AG04450 (cell line): ENCODE measurements around the gene B4GALT2. TPM values are rescaled to one million over a fixed set of nuclear protein-coding genes. Genes with fewer than 3 reads are reported as not detected.

Experiments used
- CTCF ChIA-PET: fragments of 300-600, 350-600 bp; formaldehyde crosslinking; extraction: SDS; loops from one replicate; lab custom pipeline; 2022; ENCODE audit warnings: antibody characterized with exemption, inconsistent platforms; lab: Charles Lee
- POLR2A ChIA-PET: fragments of 350-600 bp; formaldehyde crosslinking; extraction: SDS; loops from one replicate; lab custom pipeline; 2021; ENCODE audit warnings: antibody characterized with exemption, inconsistent platforms; lab: Yijun Ruan, JAX
- DNase-seq: peaks from one replicate; pipeline ENCODE4 v3.0.0-alpha.2; 2011; ENCODE audit warnings: low read depth, low spot score
- H3K27ac ChIP-seq: one replicate; pipeline ENCODE4 v1.5.1; 2012; ENCODE audit warnings: low read depth, low read length, control low read depth
- H3K27me3 ChIP-seq: one replicate; pipeline ENCODE4 v1.6.0; 2012; ENCODE audit warnings: low read length; ENCODE audit not compliant: control insufficient read depth, insufficient read depth
- H3K4me3 ChIP-seq: 2 replicates; pipeline ENCODE4 v1.5.1; 2011; ENCODE audit warnings: mild to moderate bottlenecking, low read depth, low read length, control low read depth
- H3K9me3 ChIP-seq: 2 replicates; pipeline ENCODE4 v1.5.1; 2012; ENCODE audit warnings: low read length; ENCODE audit not compliant: control insufficient read depth, insufficient read depth
- polyA plus RNA-seq: library from polyadenylated mRNA; depleted of rRNA; stranded (reverse); fragments of >200 nt; gene quantifications from 2 replicates; pipeline ENCODE4 v1.2.3, GENCODE V29; 2011
- TF ChIP-seq, protein P1 (sequence below): IDR thresholded peaks from 2 replicates; pipeline ENCODE4 v1.5.1; 2011; ENCODE audit warnings: low read depth, low read length, control low read depth, inconsistent platforms

The B4GALT2 gene
- polyA plus RNA-seq, 1 experiment, result 39.0 TPM

DNA sequence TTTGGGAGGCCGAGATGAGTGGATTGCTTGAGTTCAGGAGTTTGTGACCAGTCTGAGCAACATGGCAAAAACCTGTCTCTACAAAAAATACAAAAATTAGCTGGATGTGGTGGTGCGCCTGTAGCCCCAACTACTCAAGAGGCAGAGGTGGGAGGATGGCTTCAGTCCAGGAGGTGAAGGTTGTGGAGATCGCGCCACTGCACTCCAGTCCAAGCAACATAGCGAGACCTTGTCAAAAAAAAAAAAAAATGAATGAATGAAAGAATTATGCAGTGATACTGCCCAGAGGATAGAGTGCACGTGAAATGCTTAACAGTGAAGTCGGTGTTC lies 9.6 kb upstream of the B4GALT2 start:
- H3K27ac ChIP-seq, result no peak overlapping the region
- H3K27me3 ChIP-seq, result no peaks in the 10 kb centered on the region
- ChIA-PET POLR2A (interaction anchor here (0.7 kb wide), 1 partner anchor 62 kb away, joined by 3 read pairs; no protein-coding TSS in a partner anchor), CTCF (interaction anchor here (2.2 kb wide), 1 partner anchor 35 kb away, joined by 12 read pairs; no protein-coding TSS in a partner anchor)
- H3K9me3 ChIP-seq, result no peaks in the 10 kb centered on the region; the same call in 1 of the 2 replicates
- no peak for DNase-seq
- H3K4me3 ChIP-seq, result no peak overlapping the region
- TF ChIP-seq, protein P1, sequence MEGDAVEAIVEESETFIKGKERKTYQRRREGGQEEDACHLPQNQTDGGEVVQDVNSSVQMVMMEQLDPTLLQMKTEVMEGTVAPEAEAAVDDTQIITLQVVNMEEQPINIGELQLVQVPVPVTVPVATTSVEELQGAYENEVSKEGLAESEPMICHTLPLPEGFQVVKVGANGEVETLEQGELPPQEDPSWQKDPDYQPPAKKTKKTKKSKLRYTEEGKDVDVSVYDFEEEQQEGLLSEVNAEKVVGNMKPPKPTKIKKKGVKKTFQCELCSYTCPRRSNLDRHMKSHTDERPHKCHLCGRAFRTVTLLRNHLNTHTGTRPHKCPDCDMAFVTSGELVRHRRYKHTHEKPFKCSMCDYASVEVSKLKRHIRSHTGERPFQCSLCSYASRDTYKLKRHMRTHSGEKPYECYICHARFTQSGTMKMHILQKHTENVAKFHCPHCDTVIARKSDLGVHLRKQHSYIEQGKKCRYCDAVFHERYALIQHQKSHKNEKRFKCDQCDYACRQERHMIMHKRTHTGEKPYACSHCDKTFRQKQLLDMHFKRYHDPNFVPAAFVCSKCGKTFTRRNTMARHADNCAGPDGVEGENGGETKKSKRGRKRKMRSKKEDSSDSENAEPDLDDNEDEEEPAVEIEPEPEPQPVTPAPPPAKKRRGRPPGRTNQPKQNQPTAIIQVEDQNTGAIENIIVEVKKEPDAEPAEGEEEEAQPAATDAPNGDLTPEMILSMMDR, result no peak

DNA sequence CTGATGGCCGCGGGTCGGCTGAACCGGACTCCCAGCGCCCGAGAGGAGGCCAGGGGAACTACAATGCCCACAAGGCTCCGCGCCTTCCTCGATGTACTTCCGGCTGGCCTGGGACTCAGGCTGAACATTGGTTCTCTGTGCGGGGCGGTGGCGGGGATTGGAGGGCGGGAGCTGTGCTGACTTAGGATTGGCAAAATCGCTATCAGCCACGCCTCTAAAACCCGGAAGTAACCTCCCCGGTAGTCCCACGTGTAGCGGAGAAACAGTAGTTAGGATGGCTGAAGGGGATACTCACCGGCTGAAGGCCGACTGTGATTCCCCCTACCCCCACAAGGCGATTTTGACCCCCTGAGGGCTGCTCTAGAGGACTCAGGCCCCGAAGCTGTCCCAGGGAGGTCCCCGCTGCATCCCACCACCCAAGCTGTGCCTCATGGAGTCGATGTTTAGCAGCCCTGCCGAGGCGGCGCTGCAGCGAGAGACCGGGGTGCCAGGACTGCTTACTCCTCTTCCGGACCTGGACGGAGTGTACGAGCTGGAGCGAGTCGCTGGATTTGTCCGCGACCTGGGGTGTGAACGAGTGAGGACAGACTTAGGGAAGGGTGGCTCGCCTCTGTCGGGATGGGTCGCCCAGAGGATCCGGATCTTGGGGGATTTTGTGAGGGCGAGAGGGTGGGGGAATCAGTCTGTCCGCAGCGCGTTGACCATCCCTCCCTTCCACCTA lies 9.1 kb upstream of the B4GALT2 start, which contains the start of gene DPH2:
Gene DPH2, plus strand, starts transcription at position 265 of the 721 bp plus-strand sequence. Its CDS starts 166 bp downstream, at position 431.
- H3K27ac ChIP-seq, result no peak within 1 kb of the TSS
- no peaks in the 10 kb centered on the region; the same call in none of the 2 replicates for H3K9me3 ChIP-seq
- no peaks in the 10 kb centered on the region for H3K27me3 ChIP-seq
- peak; percentile 91 for DNase-seq
- H3K4me3 ChIP-seq, result peak within 1 kb of the TSS; percentile 94
- TF ChIP-seq, protein P1, result no peak; the same call in 1 of the 2 replicates
- POLR2A ChIA-PET, result interaction anchor here (0.7 to 1.1 kb wide), 2 partner anchors 22 to 62 kb away, joined by 3 read pairs; partner anchors contain the start of gene IPO13
- CTCF ChIA-PET, result interaction anchor here (1.2 to 2.2 kb wide), 3 partner anchors 24 to 206 kb away, joined by 3 to 12 read pairs (median 6); no protein-coding TSS in a partner anchor

DNA sequence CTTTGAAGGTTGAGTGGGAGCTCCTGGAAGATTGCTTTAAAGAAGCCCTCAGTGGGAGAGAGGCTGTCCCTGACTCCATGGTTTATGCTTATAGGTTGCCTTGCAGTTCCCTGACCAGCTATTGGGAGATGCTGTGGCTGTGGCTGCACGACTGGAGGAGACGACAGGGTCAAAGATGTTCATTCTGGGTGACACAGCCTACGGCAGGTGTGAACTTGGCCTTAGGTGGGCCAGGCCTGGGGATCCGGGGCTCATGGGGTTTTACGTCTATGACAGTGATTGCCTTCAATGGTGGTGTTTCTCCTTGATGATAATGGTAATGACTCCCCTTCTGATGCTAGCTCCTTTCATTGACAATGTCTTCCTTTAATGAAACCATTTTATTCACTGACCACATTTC lies 8.5 kb upstream of the B4GALT2 start:
- Histone ChIP-seq H3K4me3 (peak overlapping the region; percentile 94), H3K27me3 (no peaks in the 10 kb centered on the region), H3K9me3 (no peaks in the 10 kb centered on the region; the same call in none of the 2 replicates), H3K27ac (no peak overlapping the region)
- POLR2A ChIA-PET, result interaction anchor here (1.1 kb wide), 1 partner anchor 23 kb away, joined by 3 read pairs; the partner anchor contains the start of gene IPO13
- CTCF ChIA-PET, result interaction anchor here (1.2 to 2.2 kb wide), 3 partner anchors 25 to 207 kb away, joined by 3 to 12 read pairs (median 6); no protein-coding TSS in a partner anchor
- TF ChIP-seq, protein P1, result no peak
- no peak for DNase-seq

DNA sequence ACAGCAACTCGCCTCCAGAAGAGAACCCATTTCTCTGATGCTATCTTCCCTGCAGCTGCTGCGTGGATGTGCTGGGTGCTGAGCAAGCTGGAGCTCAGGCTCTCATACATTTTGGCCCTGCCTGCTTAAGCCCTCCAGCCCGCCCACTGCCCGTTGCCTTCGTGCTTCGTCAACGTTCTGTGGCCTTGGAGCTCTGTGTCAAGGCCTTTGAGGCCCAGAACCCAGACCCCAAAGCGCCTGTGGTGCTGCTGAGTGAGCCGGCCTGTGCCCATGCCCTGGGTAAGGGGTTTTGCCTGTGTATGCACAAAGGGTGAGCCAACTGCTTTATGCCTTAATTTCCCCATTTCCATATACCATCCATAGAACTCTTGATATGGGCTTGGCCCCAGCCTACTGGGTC lies 8.1 kb upstream of the B4GALT2 start:
- no peaks in the 10 kb centered on the region for H3K27me3 ChIP-seq
- DNase-seq, result no peak
- POLR2A ChIA-PET, result no interaction called here
- peak overlapping the region; percentile 94 for H3K4me3 ChIP-seq
- H3K27ac ChIP-seq, result no peak overlapping the region
- TF ChIP-seq, protein P1, result no peak
- no peaks in the 10 kb centered on the region; the same call in none of the 2 replicates for H3K9me3 ChIP-seq
- CTCF ChIA-PET, result interaction anchor here (1.2 to 2.2 kb wide), 3 partner anchors 25 to 207 kb away, joined by 3 to 12 read pairs (median 6); no protein-coding TSS in a partner anchor
